Measurements from ENCODE around the gene TUBA4A. TPM values are rescaled to one million over a fixed set of nuclear protein-coding genes. Genes with fewer than 3 reads are reported as not detected.

TUBA4A gene
- total and polyA plus RNA-seq, 3 experiments from 2014 or later: 175 to 234 (median 178) TPM

DNA sequence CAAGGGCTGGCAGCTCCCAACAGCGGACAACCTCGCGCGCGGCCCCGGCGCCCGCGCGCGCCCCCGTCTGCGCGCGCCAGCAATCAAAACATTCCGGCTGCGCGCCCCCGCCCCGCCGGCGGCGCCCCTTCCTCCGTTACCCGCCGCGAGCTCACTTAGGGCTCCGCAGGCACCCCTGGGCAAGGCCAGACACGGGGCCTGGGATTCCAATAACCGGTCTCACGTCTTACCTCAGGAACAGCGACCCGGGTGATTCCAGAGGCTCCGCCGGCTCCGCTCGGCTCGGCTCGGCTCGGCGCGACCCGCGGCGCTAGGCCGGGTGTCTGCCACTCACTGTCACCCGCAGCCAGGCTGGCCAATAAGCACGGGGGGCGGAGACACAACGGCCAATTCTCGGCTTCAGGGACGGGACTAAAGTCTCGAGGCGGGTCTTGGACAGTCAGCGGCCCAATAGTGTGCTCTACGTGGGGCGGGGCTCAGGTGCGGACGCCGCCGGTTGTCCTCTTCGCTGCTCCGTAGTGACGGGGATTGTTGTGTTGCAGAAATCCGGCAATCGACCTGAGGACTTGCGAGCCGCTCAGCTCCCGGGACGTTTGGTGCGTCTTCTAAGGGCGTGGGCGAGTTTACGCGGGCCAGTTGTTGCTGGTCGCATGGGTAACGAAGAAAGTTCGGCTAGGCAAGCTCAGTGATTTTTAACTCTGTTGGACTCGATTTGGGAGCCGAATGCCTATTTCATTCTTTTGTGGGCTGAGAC lies 24.2 kb downstream of the TUBA4A start, which contains the start of the genes ANKZF1 and ATG9A:
Gene ANKZF1 (plus strand): TSS at position 502 of the 754 bp plus-strand sequence. CDS start 452 bp downstream, outside the sequence.
Gene ATG9A (minus strand): TSS at position 332 of the 754 bp plus-strand sequence. CDS start 1,612 bp downstream, outside the sequence.
- Mint-ChIP-seq H3K4me3 (peak within 1 kb of the TSS; percentile 92 to 100 (median 98)), H3K27ac (peak within 1 kb of the TSS; percentile 94 to 100 (median 98)), H3K9me3 (no peaks in the 10 kb centered on the region), H3K36me3 (peaks cover 0 to 75% (median 11%) of the 10 kb centered on the region in 3 donors), H3K4me1 (peaks cover 42 to 79% (median 54%) of the 10 kb centered on the region in 3 donors), H3K27me3 (no peaks in the 10 kb centered on the region)
- Histone ChIP-seq H3K36me3 (ENCODE audit: insufficient read depth, low read length) (peaks cover 49% of the 10 kb centered on the region), H3K27me3 (ENCODE audit: insufficient read depth, low read length, poor library complexity, severe bottlenecking) (no peaks in the 10 kb centered on the region), H3K4me3 (ENCODE audit: low read length) (peak within 1 kb of the TSS; percentile 93), H3K27ac (ENCODE audit: low read depth, low read length) (peak within 1 kb of the TSS; percentile 96), H3K4me1 (ENCODE audit: insufficient read depth, low read length) (peaks cover 44% of the 10 kb centered on the region), H3K9me3 (ENCODE audit: low read length) (no peaks in the 10 kb centered on the region)
- ChIA-PET POLR2A (interaction anchor here (0.7 to 4.5 kb wide), 15 partner anchors 10 to 158 kb away, joined by 3 to 164 read pairs (median 6); partner anchors contain the start of genes ABCB6, CNPPD1, DNAJB2 and DNPEP), CTCF (interaction anchor here (0.8 to 7.6 kb wide), 12 partner anchors 9 to 70 kb away, joined by 3 to 51 read pairs (median 5); partner anchors contain the start of genes DNAJB2, NHEJ1, TUBA4A and TUBA4B)
- DNase-seq: peak; percentile 96 to 99 (median 98)

GRCh38 chr2:219228911-219229304 lies 24.8 kb downstream of the TUBA4A start:
- H3K4me1 ChIP-seq (ENCODE audit: insufficient read depth, low read length): peaks cover 44% of the 10 kb centered on the region
- H3K36me3 Mint-ChIP-seq: peaks cover 0 to 75% (median 8%) of the 10 kb centered on the region in 3 donors
- H3K27me3 ChIP-seq (ENCODE audit: insufficient read depth, low read length, poor library complexity, severe bottlenecking): no peaks in the 10 kb centered on the region
- POLR2A ChIA-PET: interaction anchor here (0.9 to 4.5 kb wide), 11 partner anchors 10 to 69 kb away, joined by 4 to 164 read pairs (median 11); partner anchors contain the start of genes ABCB6, CNPPD1, DNAJB2 and GLB1L
- H3K4me3 ChIP-seq (ENCODE audit: low read length): peak overlapping the region; percentile 93
- DNase-seq: no peak
- H3K9me3 ChIP-seq (ENCODE audit: low read length): no peaks in the 10 kb centered on the region
- CTCF ChIA-PET: interaction anchor here (0.8 to 7.6 kb wide), 10 partner anchors 11 to 70 kb away, joined by 3 to 51 read pairs (median 6); partner anchors contain the start of genes NHEJ1, TUBA4A and TUBA4B
- H3K27ac Mint-ChIP-seq: peak overlapping the region; percentile 61 to 96 (median 84)
- no peaks in the 10 kb centered on the region for H3K9me3 Mint-ChIP-seq
- peaks cover 40 to 73% (median 54%) of the 10 kb centered on the region in 3 donors for H3K4me1 Mint-ChIP-seq
- peak overlapping the region; percentile 80 to 100 (median 97) for H3K4me3 Mint-ChIP-seq
- peaks cover 49% of the 10 kb centered on the region for H3K36me3 ChIP-seq (ENCODE audit: insufficient read depth, low read length)
- H3K27me3 Mint-ChIP-seq: no peaks in the 10 kb centered on the region
- peak overlapping the region; percentile 96 for H3K27ac ChIP-seq (ENCODE audit: low read depth, low read length)

- Histone ChIP-seq H3K4me3 (ENCODE audit: low read length) (peak overlapping the region; percentile 93), H3K27me3 (ENCODE audit: insufficient read depth, low read length, poor library complexity, severe bottlenecking) (no peaks in the 10 kb centered on the region), H3K9me3 (ENCODE audit: low read length) (no peaks in the 10 kb centered on the region), H3K27ac (ENCODE audit: low read depth, low read length) (peak overlapping the region; percentile 96), H3K36me3 (ENCODE audit: insufficient read depth, low read length) (peaks cover 50% of the 10 kb centered on the region), H3K4me1 (ENCODE audit: insufficient read depth, low read length) (peaks cover 44% of the 10 kb centered on the region)
- Mint-ChIP-seq H3K9me3 (no peaks in the 10 kb centered on the region), H3K4me1 (peaks cover 38 to 67% (median 50%) of the 10 kb centered on the region in 3 donors), H3K36me3 (peaks cover 3 to 75% (median 8%) of the 10 kb centered on the region in 3 donors), H3K4me3 (peak overlapping the region; percentile 80 to 100 (median 97)), H3K27me3 (no peaks in the 10 kb centered on the region), H3K27ac (peak overlapping the region; percentile 61 to 96 (median 84))
- CTCF ChIA-PET: interaction anchor here (1.0 to 7.6 kb wide), 9 partner anchors 10 to 71 kb away, joined by 3 to 51 read pairs (median 6); partner anchors contain the start of genes NHEJ1, TUBA4A and TUBA4B
- DNase-seq: no peak
- POLR2A ChIA-PET: interaction anchor here (0.9 to 4.5 kb wide), 8 partner anchors 9 to 67 kb away, joined by 4 to 164 read pairs (median 13); partner anchors contain the start of genes ABCB6, CNPPD1, DNAJB2 and GLB1L
Observed at GRCh38 chr2:219228041-219228910, 25.4 kb downstream of the TUBA4A start.

DNA sequence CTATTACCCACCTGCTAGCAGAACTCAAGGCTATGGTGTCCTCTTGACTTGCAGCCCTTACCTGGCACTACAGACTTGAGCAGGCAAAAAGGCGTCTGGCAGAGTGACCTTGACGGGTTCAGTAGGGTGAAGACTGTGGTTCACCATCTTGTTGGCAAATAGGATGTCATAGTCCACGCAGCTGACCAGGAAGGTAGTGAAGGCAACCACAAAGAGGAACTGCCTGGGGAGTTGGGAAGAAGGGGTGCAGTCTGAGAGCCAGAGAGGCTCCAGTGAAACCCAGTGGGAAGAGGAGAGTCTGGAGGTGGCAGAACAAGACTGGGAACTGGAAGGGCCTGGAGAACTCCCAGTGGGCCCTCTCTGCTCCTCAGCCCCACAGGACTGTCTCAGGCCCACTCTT lies 28.4 kb downstream of the TUBA4A start:
- POLR2A ChIA-PET: no interaction called here
- no peaks in the 10 kb centered on the region for H3K9me3 Mint-ChIP-seq
- peaks cover 7 to 83% (median 12%) of the 10 kb centered on the region in 3 donors for H3K36me3 Mint-ChIP-seq
- Histone ChIP-seq H3K27me3 (ENCODE audit: insufficient read depth, low read length, poor library complexity, severe bottlenecking) (no peaks in the 10 kb centered on the region), H3K4me1 (ENCODE audit: insufficient read depth, low read length) (peaks cover 24% of the 10 kb centered on the region), H3K9me3 (ENCODE audit: low read length) (no peaks in the 10 kb centered on the region), H3K4me3 (ENCODE audit: low read length) (no peak overlapping the region), H3K36me3 (ENCODE audit: insufficient read depth, low read length) (peaks cover 58% of the 10 kb centered on the region), H3K27ac (ENCODE audit: low read depth, low read length) (no peak overlapping the region)
- no peak for DNase-seq
- peak overlapping the region in 1 of 7 donors; percentile 47 for H3K4me3 Mint-ChIP-seq
- H3K27ac Mint-ChIP-seq: peak overlapping the region in 2 of 8 donors; percentile 18 to 57
- peaks cover 28 to 40% (median 30%) of the 10 kb centered on the region in 3 donors for H3K4me1 Mint-ChIP-seq
- CTCF ChIA-PET: interaction anchor here (6.0 to 7.6 kb wide), 2 partner anchors 28 to 70 kb away, joined by 51 read pairs; partner anchors contain the start of genes TUBA4A and TUBA4B
- no peaks in the 10 kb centered on the region for H3K27me3 Mint-ChIP-seq

DNA sequence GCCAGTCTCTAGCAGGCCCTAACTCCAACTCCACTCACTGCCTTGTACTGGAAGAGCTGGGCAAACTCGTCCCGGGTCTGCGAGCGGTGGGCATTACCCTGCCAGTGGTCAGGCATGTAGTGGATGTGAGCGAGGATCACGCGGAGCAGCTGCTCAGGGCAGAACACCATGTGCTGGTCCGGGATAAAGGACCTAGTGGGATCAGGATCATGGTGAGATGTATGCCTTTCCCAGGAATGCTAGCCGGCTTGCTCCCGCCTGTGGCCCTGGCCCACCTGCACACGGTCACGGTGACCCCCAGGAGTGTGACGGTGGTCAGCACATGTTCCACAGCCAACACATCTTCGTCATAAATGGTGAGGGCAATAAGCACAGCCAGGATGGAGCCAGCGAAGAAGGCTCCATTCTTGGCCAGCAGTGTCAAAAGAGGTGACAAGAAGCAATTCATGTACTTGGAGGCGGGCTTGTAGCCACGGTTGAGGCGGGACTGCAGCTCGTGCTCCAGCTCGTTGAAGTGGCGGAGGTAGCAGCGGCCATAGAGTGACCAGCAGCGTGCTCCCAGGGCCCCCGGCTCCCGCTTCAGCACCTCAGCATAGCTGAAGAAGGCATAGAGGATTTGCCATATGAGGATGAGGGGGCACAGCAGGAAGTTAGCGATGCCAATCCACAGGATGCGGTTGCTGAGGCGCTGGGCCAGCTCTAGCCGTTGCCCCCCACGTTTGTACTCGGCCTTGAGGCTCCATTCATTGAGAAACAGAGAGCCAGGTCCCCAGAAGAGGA lies 29.7 kb downstream of the TUBA4A start:
- H3K27me3 Mint-ChIP-seq: no peaks in the 10 kb centered on the region
- DNase-seq: no peak
- peak overlapping the region in 2 of 8 donors; percentile 35 to 61 for H3K27ac Mint-ChIP-seq
- H3K27ac ChIP-seq (ENCODE audit: low read depth, low read length): no peak overlapping the region
- peaks cover 26 to 39% (median 30%) of the 10 kb centered on the region in 3 donors for H3K4me1 Mint-ChIP-seq
- H3K9me3 Mint-ChIP-seq: no peaks in the 10 kb centered on the region
- H3K4me3 Mint-ChIP-seq: no peak overlapping the region
- peaks cover 29% of the 10 kb centered on the region for H3K4me1 ChIP-seq (ENCODE audit: insufficient read depth, low read length)
- no peaks in the 10 kb centered on the region for H3K9me3 ChIP-seq (ENCODE audit: low read length)
- ChIA-PET CTCF (interaction anchor here (0.9 to 7.6 kb wide), 5 partner anchors 13 to 71 kb away, joined by 4 to 51 read pairs (median 5); partner anchors contain the start of genes CNPPD1, NHEJ1, TUBA4A and TUBA4B), POLR2A (interaction anchor here (0.6 to 0.8 kb wide), 2 partner anchors 24 to 47 kb away, joined by 3 read pairs; partner anchors contain the start of gene CNPPD1)
- no peaks in the 10 kb centered on the region for H3K27me3 ChIP-seq (ENCODE audit: insufficient read depth, low read length, poor library complexity, severe bottlenecking)
- H3K36me3 ChIP-seq (ENCODE audit: insufficient read depth, low read length): peaks cover 61% of the 10 kb centered on the region
- peaks cover 7 to 79% (median 12%) of the 10 kb centered on the region in 3 donors for H3K36me3 Mint-ChIP-seq
- H3K4me3 ChIP-seq (ENCODE audit: low read length): no peak overlapping the region

DNA sequence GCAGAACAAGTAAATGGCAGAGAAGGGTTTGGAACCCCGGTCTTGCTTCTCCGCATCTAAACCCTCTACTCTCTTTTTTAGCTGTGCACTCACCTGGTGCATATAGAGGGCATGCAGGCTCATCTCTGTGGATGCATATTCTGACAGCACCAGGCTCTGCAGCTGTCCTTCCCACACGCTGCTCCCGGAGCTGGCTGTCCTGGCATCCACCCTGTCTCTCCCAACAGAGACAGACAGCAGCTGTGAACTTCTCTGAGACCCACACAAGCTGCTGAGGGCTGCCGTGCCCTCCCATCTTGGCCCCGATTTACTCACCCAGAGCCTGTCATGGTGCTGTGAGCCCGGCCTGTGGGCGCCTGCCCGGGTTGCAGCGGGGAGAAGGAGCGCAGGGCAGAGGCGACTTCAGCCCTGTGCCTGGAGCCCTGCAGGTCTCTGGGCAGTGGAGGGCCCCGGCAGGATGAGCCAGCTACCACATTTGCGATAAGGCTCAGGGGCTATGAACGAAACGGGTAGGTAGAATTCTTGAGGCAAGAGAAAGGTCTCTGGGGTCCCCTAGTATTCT lies 31.7 kb downstream of the TUBA4A start:
- Histone ChIP-seq H3K4me1 (ENCODE audit: insufficient read depth, low read length) (peaks cover 22% of the 10 kb centered on the region), H3K4me3 (ENCODE audit: low read length) (no peak overlapping the region), H3K27me3 (ENCODE audit: insufficient read depth, low read length, poor library complexity, severe bottlenecking) (no peaks in the 10 kb centered on the region), H3K9me3 (ENCODE audit: low read length) (no peaks in the 10 kb centered on the region), H3K36me3 (ENCODE audit: insufficient read depth, low read length) (peaks cover 61% of the 10 kb centered on the region), H3K27ac (ENCODE audit: low read depth, low read length) (no peak overlapping the region)
- peak overlapping the region in 1 of 8 donors; percentile 71 for H3K27ac Mint-ChIP-seq
- H3K9me3 Mint-ChIP-seq: no peaks in the 10 kb centered on the region
- no peak for DNase-seq
- peaks cover 7 to 71% (median 12%) of the 10 kb centered on the region in 3 donors for H3K36me3 Mint-ChIP-seq
- peaks cover 0 to 2% of the 10 kb centered on the region in 2 donors for H3K27me3 Mint-ChIP-seq
- POLR2A ChIA-PET: interaction anchor here (1.4 kb wide), 1 partner anchor 23 kb away, joined by 4 read pairs; the partner anchor contains the start of genes GLB1L and STK16
- CTCF ChIA-PET: interaction anchor here (1.1 to 2.9 kb wide), 4 partner anchors 11 to 73 kb away, joined by 3 to 14 read pairs (median 5); partner anchors contain the start of gene CNPPD1
- peaks cover 18 to 34% (median 24%) of the 10 kb centered on the region in 3 donors for H3K4me1 Mint-ChIP-seq
- H3K4me3 Mint-ChIP-seq: peak overlapping the region in 1 of 7 donors; percentile 56
